Ishikawa (cell line): ENCODE data around the gene PRR5L.

Experiments
- CEBPB ChIP-seq: IDR thresholded peaks from 2 replicates; pipeline ENCODE4 v1.6.1; 2012
- CREB1 ChIP-seq: IDR thresholded peaks from 2 replicates; pipeline ENCODE4 v1.6.1; 2012; ENCODE audit warnings: low read depth
- EGR1 ChIP-seq: IDR thresholded peaks from 2 replicates; pipeline ENCODE4 v1.6.1; 2012
- EP300 ChIP-seq: IDR thresholded peaks from 2 replicates; pipeline ENCODE4 v1.6.1; 2012; ENCODE audit warnings: borderline replicate concordance
- FOXM1 ChIP-seq: IDR thresholded peaks from 2 replicates; pipeline ENCODE4 v1.6.1; 2012; ENCODE audit warnings: low read depth, borderline replicate concordance
- MAX ChIP-seq: IDR thresholded peaks from 2 replicates; pipeline ENCODE4 v1.6.1; 2012
- NFIC ChIP-seq: IDR thresholded peaks from 2 replicates; pipeline ENCODE4 v1.6.1; 2012
- RAD21 ChIP-seq: IDR thresholded peaks from 2 replicates; pipeline ENCODE4 v1.6.1; 2012; ENCODE audit warnings: low read depth
- REST ChIP-seq: IDR thresholded peaks from 2 replicates; pipeline ENCODE4 v1.6.1; 2012; ENCODE audit warnings: low read depth, mild to moderate bottlenecking
- TAF1 ChIP-seq: IDR thresholded peaks from 2 replicates; pipeline ENCODE4 v1.6.1; 2012; ENCODE audit warnings: low read depth, mild to moderate bottlenecking
- TCF12 ChIP-seq: IDR thresholded peaks from 2 replicates; pipeline ENCODE4 v1.6.1; 2012; ENCODE audit warnings: low read depth
- TEAD4 ChIP-seq: IDR thresholded peaks from 2 replicates; pipeline ENCODE4 v1.6.1; 2012
- USF1 ChIP-seq: IDR thresholded peaks from 2 replicates; pipeline ENCODE4 v1.6.1; 2012
- YY1 ChIP-seq: IDR thresholded peaks from 2 replicates; pipeline ENCODE4 v1.6.1; 2012; ENCODE audit warnings: low read depth
- ZBTB7A ChIP-seq: IDR thresholded peaks from 2 replicates; pipeline ENCODE4 v1.6.1; 2012; ENCODE audit warnings: low read depth

PRR5L gene

GRCh38 chr11:36395978-36396736 is 100.1 kb downstream of the PRR5L start:
- TF ChIP-seq CEBPB, result no peak
- no peak for TF ChIP-seq TEAD4
- no peak for TF ChIP-seq YY1
- TF ChIP-seq REST, result no peak
- no peak for TF ChIP-seq TCF12

DNA sequence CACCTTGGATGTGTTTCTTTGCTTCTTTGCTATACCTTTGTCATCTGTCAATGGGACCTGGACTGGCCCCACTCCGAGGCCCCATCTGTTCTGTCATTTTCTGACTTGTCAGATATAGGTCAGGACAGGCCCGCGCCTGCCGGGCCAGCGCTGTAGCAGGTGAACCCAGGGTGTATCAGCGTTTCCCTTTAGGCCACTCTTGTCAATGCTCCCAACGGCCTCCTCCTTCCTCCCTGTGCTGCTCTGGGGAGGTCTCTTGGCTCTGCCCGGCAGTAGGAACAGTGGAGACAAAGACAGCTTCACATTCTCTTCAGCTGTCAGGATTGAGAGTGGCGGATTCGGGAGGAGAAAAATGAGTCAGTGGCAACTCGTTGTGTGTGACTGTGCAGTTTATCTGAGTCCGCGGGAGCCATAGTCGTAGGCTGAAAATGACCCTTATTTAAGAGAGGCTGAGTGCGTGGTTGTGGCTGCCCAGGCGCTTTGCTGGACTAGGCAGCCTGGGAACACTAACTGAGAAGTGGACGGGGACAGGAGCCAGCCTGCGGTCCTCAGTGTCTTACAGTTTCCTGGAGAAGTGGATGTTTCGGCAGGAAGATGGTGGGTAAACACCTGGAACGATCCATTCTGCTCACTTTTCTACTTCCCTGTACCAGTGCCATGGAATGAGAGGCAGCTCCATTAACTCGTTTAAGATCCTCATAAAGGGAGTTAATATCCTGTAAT is 102.3 kb downstream of the PRR5L start:
- TF ChIP-seq YY1, result no peak
- no peak for TF ChIP-seq CEBPB
- TF ChIP-seq ZBTB7A, result no peak
- TF ChIP-seq TEAD4, result no peak
- no peak for TF ChIP-seq TCF12
- no peak for TF ChIP-seq RAD21
- no peak for TF ChIP-seq TAF1
- no peak for TF ChIP-seq CREB1
- no peak for TF ChIP-seq EGR1
- no peak for TF ChIP-seq FOXM1
- TF ChIP-seq REST, result no peak
- TF ChIP-seq NFIC, result no peak
- TF ChIP-seq MAX, result no peak
- TF ChIP-seq EP300, result no peak
- TF ChIP-seq USF1, result no peak

GRCh38 chr11:36399236-36399635 is 103.1 kb downstream of the PRR5L start:
- TF ChIP-seq CEBPB (no peak), MAX (no peak), TEAD4 (no peak), ZBTB7A (no peak), EP300 (no peak), CREB1 (no peak), YY1 (no peak), RAD21 (no peak), FOXM1 (no peak), EGR1 (no peak), USF1 (no peak), NFIC (no peak), TAF1 (no peak), TCF12 (no peak), REST (no peak)

DNA sequence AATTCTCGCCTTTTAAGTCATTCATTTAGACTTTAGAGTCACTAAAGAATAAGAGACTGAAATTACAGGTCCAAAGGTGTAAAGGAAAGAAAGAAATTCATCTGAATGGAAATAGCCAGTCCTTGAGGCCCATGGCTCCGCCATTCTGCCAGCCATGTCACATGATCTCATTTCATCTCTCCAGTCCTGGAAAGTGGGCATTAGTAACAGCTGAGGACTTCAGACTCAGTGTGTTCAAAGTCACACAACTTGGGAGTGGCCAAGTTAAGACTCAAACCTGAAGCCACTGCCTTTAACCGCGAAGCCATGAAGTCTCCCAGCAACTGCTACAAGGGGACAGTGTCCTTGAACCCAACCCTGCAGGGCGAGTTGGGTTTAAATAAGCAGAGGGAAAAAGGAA is 103.7 kb downstream of the PRR5L start:
- TF ChIP-seq EP300, result no peak
- TF ChIP-seq RAD21, result no peak
- no peak for TF ChIP-seq FOXM1
- TF ChIP-seq TEAD4, result no peak
- no peak for TF ChIP-seq CEBPB
- TF ChIP-seq MAX, result no peak
- TF ChIP-seq EGR1, result no peak
- no peak for TF ChIP-seq CREB1
